GM08714 (cell line): ENCODE results near the gene ETF1.
A peak's percentile ranks its signal among the peaks of the same experiment; 100 is the strongest.

Source experiments
- H3K4me3 ChIP-seq: fragments of 200-500 bp; sonication (Bioruptor generic); 2 replicates; pipeline ENCODE4 v1.5.1; 2014; ENCODE audit warnings: mild to moderate bottlenecking, low read length, inconsistent platforms
- ZNF274 ChIP-seq: IDR thresholded peaks from 2 replicates; pipeline ENCODE4 v1.6.1; 2012; ENCODE audit warnings: mild to moderate bottlenecking, low read depth, low read length

Gene ETF1

DNA sequence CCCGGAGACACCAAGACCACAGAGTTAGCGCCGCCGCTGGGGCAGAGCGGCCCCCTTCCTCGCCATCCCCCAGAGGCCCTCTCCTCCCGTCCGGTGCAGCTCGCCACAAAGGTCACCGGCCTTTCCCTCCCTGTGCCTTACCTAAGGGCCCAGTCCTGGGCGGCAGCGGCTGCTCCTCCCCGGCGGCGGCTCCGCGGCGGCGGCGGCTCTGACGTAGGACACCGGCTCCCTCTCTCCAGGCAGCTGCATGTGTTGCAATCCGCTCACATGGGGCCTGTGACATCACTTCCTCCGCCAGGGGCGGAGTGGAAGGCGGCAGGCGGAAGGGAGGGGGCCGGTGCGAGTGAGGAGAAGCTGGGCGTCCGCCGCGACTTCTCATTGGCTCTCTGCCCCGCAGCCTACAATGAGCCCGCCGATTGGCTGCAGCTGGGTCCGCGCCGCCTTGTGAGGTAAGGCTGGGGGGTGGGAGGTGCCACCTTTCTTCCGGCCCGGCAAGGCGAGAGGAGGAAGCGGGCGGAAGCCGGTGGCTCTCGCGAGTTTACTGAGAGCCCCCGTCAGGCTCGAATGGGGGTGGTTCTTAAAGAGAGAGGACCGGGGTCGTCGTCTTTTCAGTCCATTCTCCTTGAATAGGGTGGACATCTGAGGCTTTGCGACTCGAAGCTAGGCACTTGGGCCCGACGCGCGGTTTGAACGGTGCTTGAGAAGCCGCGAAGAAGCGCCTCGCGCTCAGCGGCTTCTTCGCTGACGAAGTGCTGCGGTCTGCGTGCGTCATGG is at the start of gene ETF1:
TSS of gene ETF1 (minus strand) at position 281 of the 774 bp plus-strand sequence. CDS start 318 bp downstream, outside the sequence.
- no peak for TF ChIP-seq ZNF274
- H3K4me3 ChIP-seq, result peak within 1 kb of the TSS; percentile 95

DNA sequence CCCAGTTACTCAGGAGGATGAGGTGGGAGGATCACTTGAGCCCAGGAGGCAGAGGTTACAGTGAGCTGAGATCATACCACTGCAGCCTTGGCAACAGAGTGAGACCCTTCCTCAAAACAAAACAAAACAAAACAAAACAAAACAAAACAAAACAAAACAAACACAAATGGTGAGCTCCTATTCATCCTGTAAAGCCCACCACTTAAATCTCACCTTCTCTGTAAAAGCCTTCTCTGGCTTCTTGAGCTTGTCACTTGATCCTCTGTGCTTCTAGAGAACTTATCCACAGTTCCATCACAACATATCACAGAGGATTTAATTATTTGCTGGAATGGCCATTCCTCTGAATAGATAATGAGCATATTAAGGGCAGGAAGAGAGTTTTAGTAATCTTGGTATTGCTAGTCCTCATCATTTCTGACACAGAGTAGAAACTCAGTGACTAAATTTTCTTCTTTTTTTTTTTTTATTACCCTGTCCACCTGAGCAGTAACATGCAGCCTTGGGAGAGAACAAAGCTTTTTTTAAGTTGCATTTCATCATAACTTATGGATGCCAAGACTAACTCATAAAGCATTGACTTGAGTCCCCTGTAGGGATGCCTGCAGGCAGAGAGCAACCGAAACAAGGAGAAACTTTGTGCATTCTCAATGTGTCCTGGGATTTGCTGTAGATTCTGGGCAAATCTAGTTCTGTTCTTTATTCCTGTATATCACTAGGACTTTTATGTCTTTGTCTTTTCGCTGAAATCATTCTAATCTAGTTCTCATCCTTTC is 45.2 kb upstream of the ETF1 start:
- H3K4me3 ChIP-seq, result no peak overlapping the region
- no peak for TF ChIP-seq ZNF274

DNA sequence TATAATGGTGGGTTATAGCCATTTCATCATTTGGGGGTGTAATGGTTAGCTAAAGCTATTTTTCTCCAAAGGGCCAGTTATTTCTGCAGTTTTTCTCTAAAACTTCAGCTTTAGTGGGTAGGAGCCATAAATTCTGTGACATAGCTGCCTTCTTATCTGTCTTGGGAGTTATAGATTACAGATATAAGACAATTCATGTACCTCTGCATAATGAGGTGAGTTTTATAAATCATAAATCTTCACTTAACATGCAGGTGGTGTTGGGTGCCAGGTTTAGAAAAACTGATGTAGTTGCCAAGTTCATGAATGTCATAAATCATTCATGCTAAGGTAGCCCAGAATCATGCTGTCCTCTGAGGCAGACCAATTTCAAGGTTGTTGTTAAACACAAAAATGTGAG is 42.1 kb upstream of the ETF1 start:
- TF ChIP-seq ZNF274, result no peak
- H3K4me3 ChIP-seq, result no peak overlapping the region

DNA sequence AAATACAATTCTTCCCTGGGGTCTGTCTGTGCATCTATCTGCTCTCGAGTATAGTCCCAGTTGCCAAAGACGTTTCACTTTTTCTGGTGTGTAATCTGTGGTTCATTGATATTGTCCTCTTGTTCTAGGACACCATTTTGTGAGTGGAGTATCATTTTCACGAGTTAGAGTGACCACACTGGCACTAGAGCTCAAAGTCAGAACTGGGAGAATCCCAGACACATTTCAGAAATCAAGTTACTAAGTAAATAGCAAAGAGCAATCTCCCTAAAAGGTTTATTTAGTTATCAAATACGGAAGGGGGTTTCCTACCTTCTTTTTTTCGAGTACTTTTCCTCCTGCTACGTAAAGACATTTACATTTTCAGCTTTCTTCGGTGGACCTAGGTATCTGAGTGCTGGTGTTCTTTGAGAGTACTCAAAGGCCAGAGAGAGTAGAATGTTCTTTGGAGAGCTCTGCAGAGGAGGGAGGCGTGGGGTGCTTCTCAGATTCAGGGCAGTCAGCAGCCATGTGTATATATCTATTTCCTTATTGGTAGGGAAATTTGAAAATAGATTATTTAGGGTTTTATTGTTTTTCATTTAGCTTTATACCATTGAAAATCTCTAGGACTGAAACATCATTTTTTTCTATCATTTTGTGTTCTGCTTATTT is 41.1 kb upstream of the ETF1 start:
- no peak overlapping the region for H3K4me3 ChIP-seq
- no peak for TF ChIP-seq ZNF274

DNA sequence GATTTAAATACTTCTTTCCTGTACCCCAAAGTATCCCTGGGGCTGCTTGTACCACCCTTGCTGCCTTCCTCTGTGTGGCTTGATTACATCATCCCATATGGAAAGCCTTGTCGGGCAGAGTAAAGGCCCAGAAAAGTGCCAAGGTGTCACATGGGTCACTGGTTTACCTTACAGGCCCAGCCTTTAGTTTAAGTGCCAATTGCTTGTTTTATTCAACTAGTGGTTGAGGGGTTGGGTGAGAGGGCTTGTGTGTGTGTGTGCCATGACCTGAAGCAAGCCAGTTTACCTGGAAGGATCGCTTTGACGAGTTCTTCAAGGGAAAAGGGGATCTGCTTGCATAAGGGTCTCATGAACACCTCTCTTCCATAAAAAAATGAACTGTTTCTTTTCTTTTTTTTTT is 39.9 kb upstream of the ETF1 start:
- TF ChIP-seq ZNF274, result no peak
- H3K4me3 ChIP-seq, result no peak overlapping the region

DNA sequence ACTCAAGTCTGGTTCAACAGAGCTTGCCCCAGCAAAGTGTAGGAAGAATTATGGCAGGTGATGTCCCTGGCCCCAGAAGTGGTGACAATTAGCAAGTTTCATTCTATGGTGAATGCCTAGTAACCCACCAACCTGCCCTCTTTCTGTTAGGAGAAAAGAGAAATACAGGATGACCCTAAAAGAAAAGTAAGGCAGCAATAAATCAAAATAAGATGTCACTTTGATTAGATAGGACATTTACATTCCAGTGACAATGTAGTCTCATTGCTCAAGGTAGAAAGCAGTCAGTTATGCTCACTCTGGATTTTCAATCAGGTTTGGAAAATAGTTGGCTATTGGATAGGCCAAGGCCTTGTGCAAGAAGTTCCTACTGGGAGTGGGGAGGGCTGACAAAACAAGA is 37.7 kb upstream of the ETF1 start:
- TF ChIP-seq ZNF274, result no peak
- H3K4me3 ChIP-seq, result no peak overlapping the region

DNA sequence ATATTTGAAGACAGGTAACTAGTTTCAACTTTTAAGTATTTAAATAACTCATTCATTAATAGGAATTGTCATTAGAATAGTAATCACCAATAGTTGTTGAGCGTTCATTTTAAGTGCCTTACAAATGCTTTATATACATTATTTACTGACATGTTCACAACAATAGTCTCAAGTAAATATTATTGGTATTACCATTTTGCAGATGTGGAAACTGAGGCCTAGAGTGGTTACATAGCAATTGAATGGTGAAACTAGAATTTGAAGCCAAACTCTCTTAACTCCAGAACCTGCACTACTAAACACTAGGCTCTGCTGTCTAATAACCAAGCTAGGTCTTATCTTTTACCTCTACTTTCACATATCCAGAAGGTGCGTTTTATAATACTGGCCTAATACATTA is 37.0 kb upstream of the ETF1 start:
- no peak overlapping the region for H3K4me3 ChIP-seq
- no peak for TF ChIP-seq ZNF274

DNA sequence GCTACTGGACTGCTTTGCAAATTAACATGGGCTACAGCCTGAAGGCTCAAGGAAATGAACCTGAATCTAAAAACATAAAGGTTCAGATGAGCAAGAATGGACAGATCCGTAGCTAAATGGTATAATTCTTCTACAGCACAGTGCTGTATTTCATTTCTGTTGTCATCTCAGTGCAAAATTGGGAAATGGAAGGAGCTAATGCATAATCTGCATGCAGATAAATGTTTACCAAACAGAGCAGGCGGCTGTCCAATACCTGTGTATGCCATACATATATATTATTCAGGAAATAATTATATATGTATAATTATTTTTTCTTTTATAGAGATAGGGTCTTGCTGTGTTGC is 36.5 kb upstream of the ETF1 start:
- H3K4me3 ChIP-seq, result no peak overlapping the region
- TF ChIP-seq ZNF274, result no peak

DNA sequence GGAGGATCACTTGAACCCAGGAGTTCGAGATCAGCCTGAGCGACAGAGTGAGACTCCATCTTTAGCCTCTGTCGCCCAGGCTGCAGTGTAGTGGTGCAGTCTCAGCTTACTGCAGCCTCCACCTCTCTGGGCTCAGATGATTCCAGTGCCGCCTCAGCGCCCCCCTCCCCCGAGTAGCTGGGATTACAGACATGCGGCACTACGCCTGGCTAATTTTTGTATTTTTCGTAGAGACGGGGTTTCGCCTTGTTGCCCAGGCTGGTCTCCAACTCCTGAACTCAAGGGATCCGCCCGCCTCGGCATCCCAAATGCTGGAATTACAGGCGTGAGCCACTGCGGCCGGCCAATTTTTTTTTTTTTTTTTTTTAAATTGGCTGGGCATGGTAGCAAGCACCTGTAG is 34.4 kb upstream of the ETF1 start:
- no peak for TF ChIP-seq ZNF274
- H3K4me3 ChIP-seq, result no peak overlapping the region

DNA sequence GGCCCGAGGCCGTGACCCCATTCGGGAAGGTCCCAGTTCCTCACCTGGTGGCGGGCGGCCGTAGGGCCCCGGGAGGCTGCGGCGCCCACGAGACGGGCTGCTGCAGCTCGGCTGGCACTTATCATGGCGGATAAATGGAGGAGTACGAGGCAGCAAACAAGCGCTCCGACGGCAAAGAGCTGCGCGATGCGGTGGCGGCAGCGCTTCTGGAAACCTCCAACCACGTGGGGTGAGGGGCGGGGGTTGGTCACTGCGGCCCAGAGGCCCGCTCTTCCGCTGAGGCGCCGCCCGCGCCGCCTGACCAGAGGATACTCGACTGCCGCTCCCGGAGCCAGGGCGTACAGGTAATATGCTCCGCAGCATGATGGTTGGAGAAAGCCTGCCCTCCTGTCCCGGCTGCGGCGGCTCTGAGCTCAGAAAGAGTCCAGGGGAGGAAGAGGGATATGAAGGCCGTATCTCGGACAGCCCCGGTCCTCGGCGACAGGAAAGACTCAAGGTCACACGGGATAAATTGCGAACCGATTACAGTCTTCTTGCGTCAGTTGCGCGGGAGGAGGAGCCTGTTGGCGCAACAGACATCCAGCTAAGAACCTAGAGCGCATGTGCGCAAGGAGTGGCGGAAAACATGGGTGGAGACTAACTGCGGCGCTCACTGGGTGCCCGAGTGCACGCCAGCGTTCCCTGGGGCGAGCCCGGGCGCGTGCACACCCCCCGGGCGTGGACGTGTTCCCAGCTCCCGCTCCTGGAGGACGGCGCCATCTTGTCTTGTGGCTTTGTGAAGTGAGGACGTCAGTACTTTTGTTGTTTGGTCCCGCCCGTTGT is 32.4 kb upstream of the ETF1 start, which contains the start of gene HSPA9:
TSS of gene HSPA9 (minus strand) at position 208 of the 822 bp plus-strand sequence. CDS start at position 125, 83 bp downstream.
- TF ChIP-seq ZNF274, result no peak
- peak within 1 kb of the TSS; percentile 89 for H3K4me3 ChIP-seq

DNA sequence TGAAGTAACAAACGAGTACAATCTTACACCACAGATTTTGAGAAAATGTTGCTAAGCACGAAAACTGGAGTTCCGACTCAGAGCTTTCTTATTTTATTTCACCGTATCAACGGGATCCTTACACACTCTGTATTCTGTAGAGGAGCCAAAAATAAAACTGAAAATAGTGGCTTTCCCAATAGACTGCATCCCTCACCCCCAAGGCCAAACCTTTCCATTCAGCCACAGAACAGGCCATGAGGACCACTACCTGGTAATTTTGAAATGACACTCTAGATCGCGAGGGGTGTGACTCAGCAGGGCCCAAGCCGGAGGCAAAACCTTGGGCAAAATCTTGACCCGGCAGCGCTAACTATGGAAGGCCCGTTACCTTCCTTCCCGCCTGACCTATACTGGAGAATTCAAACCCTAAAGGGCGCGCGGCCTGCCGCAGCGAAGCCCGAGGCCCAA is 31.7 kb upstream of the ETF1 start:
- peak overlapping the region; percentile 89 for H3K4me3 ChIP-seq

DNA sequence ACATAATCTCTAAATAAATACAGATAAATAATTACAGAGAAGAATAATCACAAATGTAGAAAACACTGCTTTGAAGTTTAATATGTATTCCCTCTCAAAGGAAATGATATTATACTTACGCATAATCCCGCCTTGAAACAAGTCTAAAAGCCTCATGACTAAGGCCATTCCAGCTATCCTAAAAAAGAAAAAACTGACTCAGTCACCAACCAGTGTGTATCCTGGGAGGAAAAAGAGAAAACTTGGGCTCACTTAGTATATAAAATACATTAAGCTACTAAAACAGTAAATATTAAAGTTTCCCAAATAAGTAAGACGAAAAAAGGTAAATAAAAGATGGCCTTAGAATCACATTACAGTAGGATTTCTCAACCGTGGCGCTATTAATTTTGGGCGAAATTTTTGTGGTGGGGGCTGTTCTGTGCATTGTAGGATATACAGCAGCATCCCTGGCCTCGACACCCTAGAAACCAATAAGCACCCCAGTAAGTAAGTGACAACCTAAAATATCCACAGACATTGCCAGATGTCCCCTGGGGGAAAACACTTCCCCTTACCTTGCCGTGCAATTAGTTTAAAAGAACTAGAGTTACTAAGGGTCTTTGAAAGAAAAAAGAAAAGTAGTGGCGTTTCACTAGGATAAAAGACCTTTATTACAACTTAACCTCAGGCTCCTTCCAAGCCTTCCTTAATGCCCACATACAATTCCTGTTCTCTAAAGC is 31.1 kb upstream of the ETF1 start:
- peak overlapping the region; percentile 89 for H3K4me3 ChIP-seq
- TF ChIP-seq ZNF274, result no peak

More for the DNA sequence above, 31.7 kb upstream of the ETF1 start:
- no peak for TF ChIP-seq ZNF274

DNA sequence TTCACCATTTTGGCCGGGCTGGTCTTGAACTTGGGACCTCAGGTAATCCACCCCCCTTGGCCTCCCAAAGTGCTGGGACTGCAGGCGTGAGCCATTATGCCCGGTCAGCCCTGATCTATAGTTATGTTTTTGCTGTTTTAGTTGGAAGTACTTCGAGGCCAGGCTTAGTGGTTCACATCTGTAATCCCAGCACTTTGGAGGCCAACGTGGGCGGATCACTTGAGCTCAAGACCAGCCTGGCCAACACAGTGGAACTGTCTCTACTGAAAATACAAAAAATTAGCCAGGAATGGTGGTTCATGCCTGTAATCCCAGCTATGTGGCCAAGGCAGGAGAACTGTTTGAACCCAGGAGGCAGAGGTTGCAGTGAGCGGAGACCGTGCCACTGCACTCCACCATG is 30.2 kb upstream of the ETF1 start:
- TF ChIP-seq ZNF274, result no peak
- no peak overlapping the region for H3K4me3 ChIP-seq
